ENCODE measurements around the gene NUDT3.

Gene NUDT3

GRCh38 chr6:34317882-34318498 lies 74.5 kb downstream of the NUDT3 start:
- no peak for DNase-seq

DNA sequence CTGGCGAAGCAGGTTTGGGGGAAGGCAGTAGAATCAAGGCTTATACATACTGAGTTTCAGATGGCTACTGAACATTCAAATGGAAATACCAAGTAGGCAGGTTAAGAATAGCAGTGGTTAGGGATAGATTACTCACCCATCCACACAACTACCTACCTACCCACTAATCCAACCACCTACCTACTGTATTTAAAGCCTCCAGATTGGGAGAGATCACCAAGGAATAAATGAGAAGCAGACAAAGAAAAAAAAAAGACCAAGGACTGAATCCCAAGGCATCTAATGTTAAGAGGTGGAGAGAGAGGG lies 75.3 kb downstream of the NUDT3 start:
- no peak for DNase-seq

- DNase-seq = no peak
Measured at GRCh38 chr6:34316431-34317171, 75.9 kb downstream of the NUDT3 start.

DNA sequence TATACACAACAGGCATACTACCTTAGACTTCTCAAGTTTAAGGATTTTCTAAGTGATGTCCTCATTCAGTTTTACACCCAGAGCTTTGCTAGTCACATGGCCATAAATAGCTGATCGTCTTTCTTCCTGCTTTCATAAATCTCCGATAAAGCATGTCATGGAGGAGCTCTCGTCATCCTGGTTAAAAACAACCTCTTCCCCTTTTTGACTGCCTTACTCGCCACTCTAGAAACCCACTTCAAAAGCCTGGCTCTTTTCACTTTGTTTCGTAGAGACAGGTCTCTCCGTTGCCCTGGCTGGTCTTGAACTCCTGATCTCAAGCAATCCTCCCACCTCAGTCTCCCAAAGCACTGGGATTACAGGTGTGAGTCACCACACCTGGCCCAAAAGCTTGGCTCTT lies 76.7 kb downstream of the NUDT3 start:
- DNase-seq = peak; percentile 9

- no peak for DNase-seq
Measured at GRCh38 chr6:34315256-34315655, 77.2 kb downstream of the NUDT3 start.

DNA sequence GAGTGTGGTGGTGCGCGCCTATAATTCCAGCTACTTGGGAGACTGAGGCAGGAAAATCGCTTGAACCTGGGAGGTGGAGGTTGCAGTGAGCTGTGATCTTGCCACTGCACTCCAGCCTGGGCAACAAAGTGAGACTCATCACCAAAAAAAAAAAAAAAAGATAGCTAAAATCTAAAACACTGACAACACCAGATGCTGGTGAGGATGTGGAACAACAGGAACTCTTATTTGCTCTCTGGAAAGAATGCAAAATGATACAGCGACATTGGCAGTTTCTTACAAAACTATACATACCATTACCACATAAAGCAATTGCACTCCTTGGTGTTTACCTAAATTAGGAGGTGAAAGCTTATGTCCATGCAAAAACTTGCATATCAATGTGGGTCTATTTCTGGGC lies 80.2 kb downstream of the NUDT3 start:
- DNase-seq = no peak

GRCh38 chr6:34310817-34311216 lies 81.7 kb downstream of the NUDT3 start:
- DNase-seq = no peak

GRCh38 chr6:34308483-34308882 lies 84.0 kb downstream of the NUDT3 start:
- no peak for DNase-seq

- no peak for DNase-seq
Measured at GRCh38 chr6:34305982-34306708, 86.3 kb downstream of the NUDT3 start.

GRCh38 chr6:34305497-34305896 lies 87.0 kb downstream of the NUDT3 start:
- no peak for DNase-seq

- DNase-seq = no peak
Measured at GRCh38 chr6:34304164-34304563, 88.3 kb downstream of the NUDT3 start.

DNA sequence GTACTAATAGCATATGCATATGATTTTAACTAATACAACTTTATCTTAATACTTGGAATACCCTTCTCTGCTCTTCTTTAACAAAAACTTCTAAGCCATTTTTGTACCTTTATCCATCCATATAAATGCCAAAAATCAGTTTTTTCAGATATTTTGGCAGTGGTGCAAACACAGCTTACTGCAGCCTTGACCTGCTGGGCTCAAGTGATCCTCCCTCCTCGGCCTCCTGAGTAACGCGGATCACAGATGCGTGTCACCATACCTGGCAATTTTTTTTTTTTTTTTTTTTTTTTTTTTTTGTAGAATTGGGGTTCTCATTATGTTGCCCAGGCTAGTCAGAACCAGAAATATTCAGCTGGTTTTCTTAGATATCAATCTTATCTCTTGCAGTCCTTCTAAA lies 89.5 kb downstream of the NUDT3 start:
- DNase-seq = no peak

GRCh38 chr6:34301408-34301807 lies 91.1 kb downstream of the NUDT3 start:
- no peak for DNase-seq

- DNase-seq = no peak
Measured at GRCh38 chr6:34300332-34300751, 92.1 kb downstream of the NUDT3 start.

DNA sequence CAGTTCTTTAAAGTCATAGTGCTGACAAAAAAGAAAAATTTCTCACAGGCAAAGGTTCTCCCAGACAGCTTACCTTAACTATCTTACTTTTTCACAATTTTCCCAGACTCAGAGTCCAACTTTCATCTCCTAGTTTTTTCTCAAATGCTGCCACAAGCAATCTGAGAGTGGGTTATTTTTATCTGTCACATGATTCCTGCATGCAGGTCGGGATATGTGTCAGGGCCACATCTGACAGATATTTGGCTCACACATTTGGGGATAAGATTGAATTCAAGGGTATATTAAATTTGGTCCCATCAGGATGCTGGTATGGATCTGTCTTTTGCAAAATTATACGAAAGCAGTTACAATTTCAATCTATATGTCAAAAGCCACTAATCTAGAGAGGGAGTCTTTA lies 93.5 kb downstream of the NUDT3 start:
- DNase-seq = no peak

- no peak for DNase-seq
Measured at GRCh38 chr6:34295721-34296120, 96.7 kb downstream of the NUDT3 start.

GRCh38 chr6:34292954-34293353 lies 99.5 kb downstream of the NUDT3 start:
- no peak for DNase-seq

DNA sequence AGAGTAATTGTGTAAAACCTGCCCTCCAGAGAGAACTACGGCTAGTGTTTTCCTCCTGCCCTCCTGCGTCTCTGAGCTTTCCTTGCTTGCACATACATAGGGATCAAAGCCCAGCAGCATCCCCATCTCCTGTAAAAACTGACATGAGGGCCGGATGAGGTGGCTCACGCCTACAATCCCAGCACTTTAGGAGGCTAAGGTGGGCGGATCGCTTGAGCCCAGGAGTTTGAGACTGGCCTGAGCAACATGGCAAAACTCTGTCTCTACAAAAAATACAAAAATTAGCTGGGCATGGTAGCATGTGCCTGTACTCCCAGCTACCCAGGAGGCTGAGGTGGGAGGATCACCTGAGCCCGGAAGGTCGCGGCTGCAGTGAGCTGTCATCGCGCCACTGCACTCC lies 103.3 kb downstream of the NUDT3 start:
- DNase-seq = no peak

DNA sequence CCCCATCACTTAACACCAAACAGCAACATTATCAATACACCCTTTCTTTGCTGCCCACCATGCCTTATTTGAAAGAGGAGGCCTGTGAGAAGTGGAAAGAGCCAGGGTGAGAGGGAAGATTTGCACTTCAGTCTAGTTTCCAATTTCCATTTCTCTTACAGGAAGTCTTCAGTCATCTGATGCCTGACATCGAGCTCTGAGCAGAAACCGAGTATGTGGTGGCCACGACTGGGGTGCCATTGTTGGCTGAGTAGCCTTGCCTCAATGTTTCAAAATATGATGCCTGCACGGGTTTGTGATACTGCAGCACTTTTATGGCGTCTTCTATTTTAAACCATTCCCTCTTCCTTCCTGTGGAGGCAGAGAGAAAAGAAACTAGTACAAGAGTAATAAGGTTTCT lies 103.9 kb downstream of the NUDT3 start:
- DNase-seq = no peak

DNA sequence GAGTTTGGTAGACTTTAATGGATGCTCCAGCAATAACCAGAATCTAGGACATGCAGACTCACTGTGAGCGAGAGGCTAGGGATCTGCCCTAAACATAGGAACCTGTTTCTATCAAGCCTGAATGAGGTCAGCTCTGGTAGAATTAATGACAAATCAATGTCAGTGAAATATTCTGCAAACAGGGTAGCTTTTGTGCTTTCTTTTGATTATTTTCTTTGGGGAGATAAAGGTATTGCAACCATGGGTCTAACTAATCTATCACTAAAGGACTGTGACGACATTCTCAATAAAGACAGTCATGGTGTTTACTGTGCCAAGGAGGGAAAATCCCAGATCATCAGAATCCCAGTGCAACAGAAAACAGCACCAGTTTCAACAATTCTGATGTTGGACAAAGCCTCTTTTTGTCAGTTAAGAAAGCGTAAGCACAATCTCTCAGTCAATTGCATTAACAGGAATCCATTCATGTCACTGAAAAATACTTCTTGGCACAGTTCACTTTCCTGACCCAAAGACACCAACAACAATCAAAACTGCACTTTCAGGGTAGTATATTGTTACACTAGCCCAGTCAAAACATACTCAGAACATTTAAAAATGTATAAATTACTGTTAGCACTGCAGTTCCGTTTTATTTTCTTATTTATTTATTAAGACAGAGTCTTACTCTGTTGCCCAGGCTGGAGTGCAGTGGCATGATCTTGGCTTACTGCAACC lies 106.9 kb downstream of the NUDT3 start:
- no peak for DNase-seq

DNA sequence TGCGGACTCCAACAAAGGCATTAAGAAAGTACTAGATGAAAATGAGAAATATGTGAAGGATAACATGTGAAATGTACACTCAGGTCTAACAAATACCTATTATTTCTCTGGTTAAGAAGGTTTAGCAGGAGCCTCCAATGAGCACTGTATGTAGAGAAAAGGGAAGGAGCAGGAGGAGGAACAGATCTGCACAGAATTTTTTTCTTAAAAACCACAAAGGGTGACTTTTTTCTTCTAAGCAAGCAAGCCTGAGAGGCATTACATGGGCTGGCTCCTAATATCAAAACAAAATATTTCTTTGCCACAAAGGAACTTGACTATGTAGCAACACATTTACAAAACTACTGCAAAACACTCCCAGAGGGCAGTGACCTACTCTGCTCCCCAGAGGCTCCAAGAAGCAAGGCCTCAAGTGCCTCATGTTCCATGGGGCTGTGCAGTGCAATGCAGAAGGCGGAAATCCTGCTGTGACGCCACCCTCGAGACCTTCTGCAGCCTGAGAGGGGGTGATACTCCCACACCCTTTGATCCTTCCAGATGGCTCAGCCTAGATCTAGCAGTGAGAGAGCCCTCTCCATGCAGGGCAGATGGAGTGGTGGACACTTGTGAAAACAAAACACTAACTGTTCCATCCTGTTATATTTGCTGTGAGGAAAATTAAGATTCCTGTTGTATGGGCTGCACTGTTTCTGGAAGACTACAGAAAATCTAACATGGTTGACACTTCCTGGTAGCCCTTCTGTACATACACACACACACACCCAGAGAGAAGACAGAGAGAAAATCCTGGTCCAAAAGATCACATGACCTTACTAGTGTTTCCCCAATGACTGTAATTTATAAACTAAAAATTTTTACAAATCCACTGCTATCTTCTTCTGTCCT lies 107.7 kb downstream of the NUDT3 start:
- no peak for DNase-seq

DNA sequence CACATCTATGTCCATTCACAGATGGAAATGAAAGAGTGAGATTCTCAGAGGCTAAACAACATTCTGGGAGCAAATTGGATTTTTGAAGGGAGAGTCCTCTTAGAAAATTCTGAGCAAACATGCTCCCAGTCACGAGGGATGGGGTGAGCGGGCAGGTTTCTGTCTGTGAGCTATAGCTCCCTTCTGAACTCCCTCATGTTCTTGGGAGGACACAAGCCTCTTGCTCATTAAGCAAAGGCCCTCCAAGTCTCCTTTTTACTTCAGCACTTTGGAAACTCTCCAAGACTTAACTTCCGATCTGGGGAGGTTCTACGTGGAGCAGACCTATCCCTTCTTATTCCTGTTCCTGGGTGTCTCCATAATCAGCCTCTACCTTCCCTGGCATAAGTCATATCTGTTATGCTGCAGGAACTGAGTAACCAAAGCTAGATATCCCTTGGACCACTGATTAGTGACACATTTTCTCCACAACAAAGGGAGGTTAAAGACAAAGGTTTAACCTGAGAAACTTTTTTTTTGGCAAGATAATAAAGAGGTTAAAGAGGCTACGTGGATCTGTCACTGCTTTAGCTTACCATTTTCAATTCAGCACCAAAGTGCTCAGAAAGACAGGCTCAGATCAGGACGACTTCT lies 110.7 kb downstream of the NUDT3 start:
- DNase-seq = no peak
